Measurements from ENCODE around the gene SETDB2. TPM values are rescaled to one million over a fixed set of nuclear protein-coding genes. Genes with fewer than 3 reads are reported as not detected.

Gene SETDB2
- total RNA-seq, 1 experiment from 2014 or later = 4.9 TPM

GRCh38 chr13:49419276-49419675 is 24.8 kb upstream of the SETDB2 start:
- Mint-ChIP-seq H3K27me3 (ENCODE audit: unreplicated experiment) (no peaks in the 10 kb centered on the region), H3K4me1 (ENCODE audit: low read depth, unreplicated experiment) (no peaks in the 10 kb centered on the region), H3K9me3 (ENCODE audit: low read depth, unreplicated experiment) (no peaks in the 10 kb centered on the region), H3K27ac (ENCODE audit: unreplicated experiment) (no peak overlapping the region), H3K36me3 (ENCODE audit: insufficient read depth, unreplicated experiment) (no peaks in the 10 kb centered on the region), H3K4me3 (ENCODE audit: low read depth, unreplicated experiment) (no peak overlapping the region)
- CTCF ChIA-PET = no interaction called here
- BruUV-seq (replicated peaks) = no TSS peak
- no peak for TF ChIP-seq CTCF (IDR thresholded peaks at IDR 0.05; ENCODE audit: unreplicated experiment)
- intact Hi-C loops (cut with micrococcal nuclease; ENCODE audit: unreplicated experiment) = no loop called here
- no peak for DNase-seq

- TF ChIP-seq CTCF (IDR thresholded peaks at IDR 0.05; ENCODE audit: unreplicated experiment) = no peak
- Mint-ChIP-seq H3K27me3 (ENCODE audit: unreplicated experiment) (no peaks in the 10 kb centered on the region), H3K36me3 (ENCODE audit: insufficient read depth, unreplicated experiment) (no peaks in the 10 kb centered on the region), H3K27ac (ENCODE audit: unreplicated experiment) (no peak overlapping the region), H3K4me1 (ENCODE audit: low read depth, unreplicated experiment) (no peaks in the 10 kb centered on the region), H3K4me3 (ENCODE audit: low read depth, unreplicated experiment) (no peak overlapping the region), H3K9me3 (ENCODE audit: low read depth, unreplicated experiment) (no peaks in the 10 kb centered on the region)
- BruUV-seq (replicated peaks) = no TSS peak
- intact Hi-C loops (cut with micrococcal nuclease; ENCODE audit: unreplicated experiment) = no loop called here
- peak; percentile 7 for DNase-seq
- CTCF ChIA-PET = no interaction called here
Measured at GRCh38 chr13:49421391-49421790, 22.7 kb upstream of the SETDB2 start.

GRCh38 chr13:49424011-49424560 is 20.0 kb upstream of the SETDB2 start:
- Mint-ChIP-seq H3K36me3 (ENCODE audit: insufficient read depth, unreplicated experiment) (no peaks in the 10 kb centered on the region), H3K27ac (ENCODE audit: unreplicated experiment) (no peak overlapping the region), H3K27me3 (ENCODE audit: unreplicated experiment) (no peaks in the 10 kb centered on the region), H3K9me3 (ENCODE audit: low read depth, unreplicated experiment) (no peaks in the 10 kb centered on the region), H3K4me1 (ENCODE audit: low read depth, unreplicated experiment) (no peaks in the 10 kb centered on the region), H3K4me3 (ENCODE audit: low read depth, unreplicated experiment) (no peak overlapping the region)
- TF ChIP-seq CTCF (IDR thresholded peaks at IDR 0.05; ENCODE audit: unreplicated experiment) = no peak
- DNase-seq = no peak
- intact Hi-C loops (cut with micrococcal nuclease; ENCODE audit: unreplicated experiment) = no loop called here
- CTCF ChIA-PET = no interaction called here
- BruUV-seq (replicated peaks) = no TSS peak

- H3K4me3 Mint-ChIP-seq (ENCODE audit: low read depth, unreplicated experiment) = no peak overlapping the region
- no peaks in the 10 kb centered on the region for H3K9me3 Mint-ChIP-seq (ENCODE audit: low read depth, unreplicated experiment)
- no peaks in the 10 kb centered on the region for H3K27me3 Mint-ChIP-seq (ENCODE audit: unreplicated experiment)
- BruUV-seq (replicated peaks) = no TSS peak
- no peaks in the 10 kb centered on the region for H3K4me1 Mint-ChIP-seq (ENCODE audit: low read depth, unreplicated experiment)
- no peak for TF ChIP-seq CTCF (IDR thresholded peaks at IDR 0.05; ENCODE audit: unreplicated experiment)
- intact Hi-C loops (cut with micrococcal nuclease; ENCODE audit: unreplicated experiment) = no loop called here
- CTCF ChIA-PET = no interaction called here
- H3K27ac Mint-ChIP-seq (ENCODE audit: unreplicated experiment) = no peak overlapping the region
- H3K36me3 Mint-ChIP-seq (ENCODE audit: insufficient read depth, unreplicated experiment) = no peaks in the 10 kb centered on the region
- DNase-seq = no peak
Measured at GRCh38 chr13:49428041-49428763, 15.9 kb upstream of the SETDB2 start.
